ENCODE measurements around the gene CYP11A1.
"Not testable (repeated sequence)": the region's sequence is repeated elsewhere in the genome, so short reads cannot be mapped to it uniquely, and the experiment has no call there.

The CYP11A1 gene

GRCh38 chr15:74373731-74374647 is 6.5 kb upstream of the CYP11A1 start:
- DNase-seq = peak; percentile 85

GRCh38 chr15:74373056-74373650 is 5.7 kb upstream of the CYP11A1 start:
- DNase-seq = no peak

GRCh38 chr15:74370471-74370870 is 3.0 kb upstream of the CYP11A1 start:
- DNase-seq = no peak

DNA sequence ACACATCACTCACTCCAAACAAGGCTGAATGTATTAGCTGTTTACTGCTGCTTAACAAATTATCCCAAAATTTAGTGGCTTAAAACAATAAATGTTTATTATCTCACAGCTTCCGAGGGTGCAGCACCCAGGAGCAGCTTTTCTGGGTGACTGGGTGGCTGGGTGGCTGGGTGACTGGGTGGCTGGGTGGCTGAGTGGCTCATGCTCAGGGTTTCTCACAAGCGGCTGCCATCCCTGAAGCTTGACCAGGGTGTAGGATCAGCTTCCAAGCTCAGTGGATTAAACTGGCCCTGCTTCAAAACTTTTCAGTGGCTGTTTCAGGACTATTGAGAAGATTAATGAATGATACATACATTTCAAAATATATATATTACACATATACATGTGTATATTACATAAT is 2.3 kb upstream of the CYP11A1 start:
- DNase-seq = no peak

- no peak for DNase-seq
Observed at GRCh38 chr15:74369084-74369745, 1.8 kb upstream of the CYP11A1 start.

GRCh38 chr15:74368121-74368520 is 675 bp upstream of the CYP11A1 start:
- no peak for DNase-seq

DNA sequence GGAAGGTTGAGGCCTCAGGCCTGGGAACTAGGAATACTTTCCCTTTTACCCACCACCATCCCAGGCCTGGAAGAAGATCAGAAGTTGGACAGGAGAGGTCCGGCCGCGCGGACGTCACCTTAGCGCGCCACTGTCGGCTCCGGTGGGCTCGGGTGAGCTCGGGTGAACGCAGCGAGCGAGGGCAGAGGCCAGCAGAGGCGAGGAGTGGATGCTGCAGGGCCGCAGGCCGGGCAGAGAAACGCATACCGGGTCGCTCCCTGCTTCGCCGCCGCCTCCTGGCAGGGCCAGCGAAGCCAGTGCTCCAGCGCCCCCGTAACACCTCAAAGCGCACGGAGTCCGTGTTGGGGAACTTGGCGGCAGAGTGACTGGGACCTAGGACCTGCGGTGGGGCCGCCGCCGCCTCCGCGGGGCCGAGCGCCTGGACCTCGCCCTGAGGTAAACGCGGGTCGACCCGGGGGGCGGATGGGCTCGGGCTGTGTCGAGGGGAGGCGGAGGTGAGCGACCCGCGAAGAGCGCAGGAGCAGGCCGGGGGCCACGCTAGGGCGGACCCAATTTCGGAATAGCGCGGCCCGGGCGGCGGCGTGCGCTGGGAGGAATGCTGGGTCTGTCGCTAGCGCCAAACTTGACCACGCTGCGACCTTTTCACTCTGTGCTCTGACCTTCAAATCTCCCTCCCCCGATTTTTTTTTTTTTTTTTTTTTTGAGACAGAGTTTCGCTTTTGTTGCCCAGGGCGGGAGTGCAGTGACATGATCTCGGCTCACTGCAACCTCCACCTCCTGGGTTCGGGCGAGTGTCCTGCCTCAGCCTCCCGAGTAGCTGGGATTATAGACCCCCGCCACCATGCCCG is 1.6 kb downstream of the CYP11A1 start:
- peak; percentile 21 for DNase-seq

DNA sequence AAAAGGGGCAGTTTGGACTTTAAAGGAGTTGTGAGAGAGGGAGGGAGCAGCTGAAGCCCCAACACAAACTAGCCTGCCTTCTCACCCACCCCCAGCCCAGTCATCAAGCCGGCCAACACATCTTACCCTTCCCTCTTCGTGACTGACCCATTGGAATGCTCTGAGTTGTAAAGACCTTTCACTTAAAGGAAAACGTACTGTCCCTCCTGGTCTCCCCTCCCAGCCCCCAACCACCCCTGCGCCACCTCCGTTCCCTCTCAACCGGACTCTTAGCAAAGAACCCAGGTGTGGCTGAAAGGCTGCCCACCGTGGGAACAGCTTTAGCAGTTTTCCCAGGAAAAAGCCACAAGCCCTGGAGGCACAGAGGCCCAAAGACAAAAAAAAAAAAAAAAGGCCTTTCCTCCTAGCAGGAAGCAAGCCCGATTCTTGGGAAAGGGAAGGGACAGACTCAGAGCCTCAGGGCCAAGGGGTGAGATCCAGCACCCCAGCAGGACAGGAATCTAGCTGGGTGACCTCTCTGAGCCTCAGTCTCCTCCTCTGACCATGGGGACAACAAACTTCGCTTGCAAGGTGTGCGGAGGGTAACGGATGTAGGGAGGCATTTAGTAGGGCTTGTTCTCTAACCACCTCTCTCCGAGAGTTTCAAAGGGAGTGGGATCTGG is 2.4 kb downstream of the CYP11A1 start:
- no peak for DNase-seq

GRCh38 chr15:74362482-74362881 is 5.0 kb downstream of the CYP11A1 start:
- DNase-seq = no peak

DNA sequence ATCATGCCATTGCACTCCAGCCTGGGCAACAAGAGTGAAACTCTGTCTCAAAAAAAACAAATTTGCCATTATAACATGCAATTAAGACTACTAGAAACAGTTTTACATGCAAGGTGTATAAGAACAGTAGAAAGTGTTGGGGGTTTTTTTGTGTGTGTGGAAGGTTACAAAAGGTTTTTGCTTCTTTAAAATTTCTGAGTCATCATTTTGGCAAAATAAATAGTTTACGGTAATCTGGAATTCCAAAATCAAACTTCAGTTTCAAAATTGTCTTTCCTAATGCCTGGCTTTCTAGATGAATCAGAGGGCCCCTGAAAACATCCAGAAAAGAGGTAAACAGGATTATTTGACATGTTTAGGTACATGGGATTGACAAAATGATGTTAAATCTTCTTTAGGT is 6.6 kb downstream of the CYP11A1 start:
- DNase-seq = not testable (repeated sequence)

- DNase-seq = not testable (repeated sequence)
Observed at GRCh38 chr15:74359376-74359775, 8.1 kb downstream of the CYP11A1 start.

- peak; percentile 16 for DNase-seq
Observed at GRCh38 chr15:74357514-74357913, 9.9 kb downstream of the CYP11A1 start.

DNA sequence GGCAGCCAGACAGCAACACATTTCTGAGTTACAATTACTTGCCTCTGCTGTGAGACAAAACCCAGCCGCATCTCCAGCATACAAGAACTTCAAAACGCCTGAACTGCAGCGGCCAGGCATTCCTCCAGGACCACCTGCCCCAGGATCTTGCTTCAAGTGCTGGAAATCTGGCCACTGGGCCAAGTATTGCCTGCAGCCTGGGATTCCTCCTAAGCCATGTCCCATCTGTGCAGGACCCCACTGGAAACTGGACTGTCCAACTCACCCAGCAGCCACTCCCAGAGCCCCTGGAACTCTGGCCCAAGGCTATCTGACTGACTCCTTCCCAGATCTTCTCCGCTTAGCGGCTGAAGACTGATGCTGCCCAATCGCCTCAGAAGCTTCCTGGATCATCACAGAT is 11.4 kb downstream of the CYP11A1 start:
- DNase-seq = not testable (repeated sequence)

DNA sequence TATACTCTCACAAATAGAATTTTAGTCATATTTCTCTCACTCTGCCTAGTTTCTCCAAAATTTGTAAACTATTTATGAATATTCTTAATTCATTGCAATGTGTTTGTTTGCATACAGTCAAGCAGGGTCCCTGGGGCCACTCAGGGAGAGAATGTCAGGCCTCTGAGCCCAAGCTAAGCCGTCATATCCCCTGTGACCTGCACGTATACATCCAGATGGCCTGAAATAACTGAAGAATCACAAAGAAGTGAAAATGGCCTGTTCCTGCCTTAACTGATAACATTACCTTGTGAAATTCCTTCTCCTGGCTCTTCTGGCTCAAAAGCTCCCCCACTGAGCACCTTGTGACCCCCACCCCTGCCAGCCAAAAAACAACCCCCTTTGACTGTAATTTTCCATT is 13.5 kb downstream of the CYP11A1 start:
- DNase-seq = not testable (repeated sequence)

- no peak for DNase-seq
Observed at GRCh38 chr15:74352393-74352910, 15.0 kb downstream of the CYP11A1 start.

- DNase-seq = no peak
Observed at GRCh38 chr15:74351670-74352069, 15.8 kb downstream of the CYP11A1 start.

DNA sequence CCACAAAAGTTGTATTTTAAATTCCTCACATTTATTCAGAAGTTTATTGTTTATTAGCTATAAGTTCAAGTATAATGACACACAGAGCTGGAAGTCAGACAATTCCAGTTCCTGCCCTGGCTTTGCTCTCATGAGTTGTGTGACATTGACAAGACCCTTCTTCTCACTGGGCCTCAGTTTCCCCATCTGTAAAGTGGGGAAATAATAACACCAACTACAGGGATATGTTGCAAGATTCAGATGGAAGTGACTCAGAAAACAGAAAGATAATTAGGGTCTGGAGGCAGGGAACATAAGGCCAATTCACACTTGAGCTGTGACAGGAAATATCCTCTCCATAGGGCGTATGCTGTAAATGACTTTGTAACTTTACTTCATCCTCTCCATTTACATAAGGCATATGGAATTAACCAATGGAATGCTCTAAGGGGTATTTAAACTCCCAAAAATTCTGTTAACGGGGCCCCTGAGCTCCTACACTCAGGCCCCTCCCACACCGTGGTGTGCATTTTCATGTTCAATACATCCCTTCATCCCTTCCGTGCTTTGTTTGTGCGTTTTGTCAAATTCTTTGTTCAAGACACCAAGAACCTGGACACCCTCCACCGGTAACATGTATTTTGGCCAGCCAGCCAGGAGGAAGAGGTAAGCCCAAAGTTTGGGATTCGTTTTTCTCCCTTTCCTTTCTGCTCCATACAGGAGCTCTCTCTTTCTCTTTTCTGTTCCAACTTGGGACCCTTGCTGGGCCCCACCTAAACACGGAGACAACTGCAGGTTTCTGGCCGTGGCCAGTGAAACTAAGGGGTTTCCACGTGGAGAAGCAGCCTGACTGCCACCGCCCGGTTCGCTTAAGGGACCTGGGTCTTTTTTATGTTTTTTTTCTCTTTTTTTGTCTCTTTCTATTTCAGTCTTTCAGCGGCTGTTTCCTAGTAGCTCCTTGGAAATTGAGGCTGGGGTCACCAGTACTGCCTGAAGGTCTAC is 16.9 kb downstream of the CYP11A1 start:
- no peak for DNase-seq

DNA sequence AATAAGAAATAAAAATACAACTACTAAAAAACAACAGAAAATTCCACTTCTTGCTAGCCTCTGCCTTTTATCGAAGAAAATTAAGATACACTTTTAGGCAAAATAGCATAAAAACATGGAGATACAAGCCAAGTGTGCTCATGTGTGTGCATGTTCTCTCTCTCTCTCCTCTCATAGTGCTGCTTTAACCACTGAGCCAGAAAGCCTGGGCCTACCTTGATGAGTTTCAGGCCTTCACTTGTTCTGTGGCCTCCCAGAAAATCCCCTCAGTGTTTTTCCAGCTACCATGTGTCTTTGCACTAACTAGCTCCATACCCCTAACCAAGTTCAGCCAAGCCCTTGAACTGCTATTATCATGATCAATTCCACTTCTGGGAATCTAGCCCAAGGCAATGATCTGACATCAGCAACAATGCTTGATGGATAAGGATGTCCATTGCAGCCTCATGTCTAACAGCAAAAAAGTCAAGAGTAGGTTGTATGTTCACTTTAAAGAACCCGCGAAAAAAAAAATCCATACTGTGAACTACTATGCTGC is 18.1 kb downstream of the CYP11A1 start:
- no peak for DNase-seq

DNA sequence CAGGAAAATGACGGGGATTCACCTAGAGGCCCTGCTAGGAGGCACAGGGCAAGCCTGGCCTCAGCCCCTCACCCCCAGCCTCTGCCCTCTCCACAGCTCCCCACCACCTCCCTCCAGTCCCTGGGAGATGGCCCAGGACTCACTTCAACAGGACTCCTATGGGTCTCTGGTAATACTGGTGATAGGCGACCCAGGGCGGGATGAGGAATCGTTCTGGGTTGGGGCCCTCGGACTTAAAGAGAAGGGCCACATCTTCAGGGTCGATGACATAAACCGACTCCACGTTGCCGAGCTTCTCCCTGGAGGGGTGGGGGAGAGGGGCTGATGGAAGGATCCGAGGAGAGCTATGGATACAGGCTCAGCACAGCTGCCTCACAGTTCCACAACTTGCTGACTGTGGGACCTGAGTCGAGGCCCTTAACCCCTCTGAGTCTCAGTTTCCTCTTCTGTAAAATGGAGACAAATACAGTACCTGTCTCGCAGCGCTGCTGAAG is 19.6 kb downstream of the CYP11A1 start:
- DNase-seq = no peak

DNA sequence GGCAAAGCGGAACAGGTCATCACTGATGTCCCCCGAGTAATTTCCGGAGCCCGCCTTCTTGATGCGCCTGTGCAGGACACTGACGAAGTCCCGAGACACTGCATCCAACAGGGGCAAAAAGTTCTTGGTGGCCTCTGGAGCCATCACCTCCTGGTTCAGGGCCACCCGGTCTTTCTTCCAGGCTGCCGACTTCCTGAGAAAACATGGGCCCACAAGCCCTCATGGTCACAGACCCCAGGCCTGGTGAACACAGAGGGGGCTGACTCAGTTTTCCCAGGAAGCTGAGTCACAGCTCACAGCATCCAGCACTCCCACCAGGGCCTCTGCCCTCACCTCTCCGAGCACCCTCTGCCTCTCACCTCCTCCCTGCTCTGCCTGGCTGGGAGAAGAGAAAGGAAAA is 22.4 kb downstream of the CYP11A1 start:
- DNase-seq = no peak

Measured in inflammatory macrophage treated with lipopolysaccharide for 4 hours (primary cell).